ENCODE data around the gene CNN2.

Gene CNN2

GRCh38 chr19:1026783-1027649 is 608 bp downstream of the CNN2 start:
- DNase-seq (ENCODE audit: low spot score): no peak

- peak; percentile 16 for DNase-seq (ENCODE audit: low spot score)
These were observed 1.2 kb downstream of the CNN2 start for GRCh38 chr19:1027650-1028061.

GRCh38 chr19:1028062-1028926 is 1.9 kb downstream of the CNN2 start:
- DNase-seq (ENCODE audit: low spot score): peak; percentile 75

- DNase-seq (ENCODE audit: low spot score): no peak
These were observed 6.0 kb downstream of the CNN2 start for GRCh38 chr19:1032264-1032867.

- no peak for DNase-seq (ENCODE audit: low spot score)
These were observed 9.7 kb downstream of the CNN2 start for GRCh38 chr19:1035998-1036621.

- DNase-seq (ENCODE audit: low spot score): no peak
These were observed 11.2 kb downstream of the CNN2 start for GRCh38 chr19:1037621-1038064.

GRCh38 chr19:1038978-1039645 is 12.7 kb downstream of the CNN2 start:
- DNase-seq (ENCODE audit: low spot score): no peak

- peak; percentile 99 for DNase-seq (ENCODE audit: low spot score)
These were observed 13.5 kb downstream of the CNN2 start, which contains the start of gene ABCA7 for GRCh38 chr19:1039646-1040475. TSS of gene ABCA7 (plus strand) at chr19:1040107. CDS start at chr19:1041362, 1,255 bp downstream.

- DNase-seq (ENCODE audit: low spot score): peak; percentile 88
These were observed 14.3 kb downstream of the CNN2 start for GRCh38 chr19:1040476-1041271.

GRCh38 chr19:1041272-1041834 is 14.9 kb downstream of the CNN2 start:
- DNase-seq (ENCODE audit: low spot score): no peak

- DNase-seq (ENCODE audit: low spot score): no peak
These were observed 15.7 kb downstream of the CNN2 start for GRCh38 chr19:1041835-1042685.

- DNase-seq (ENCODE audit: low spot score): no peak
These were observed 16.5 kb downstream of the CNN2 start for GRCh38 chr19:1042689-1043511.

- no peak for DNase-seq (ENCODE audit: low spot score)
These were observed 18.8 kb downstream of the CNN2 start for GRCh38 chr19:1045247-1045603.

GRCh38 chr19:1046117-1046626 is 19.8 kb downstream of the CNN2 start:
- no peak for DNase-seq (ENCODE audit: low spot score)

GRCh38 chr19:1046836-1047695 is 20.7 kb downstream of the CNN2 start:
- DNase-seq (ENCODE audit: low spot score): no peak

- DNase-seq (ENCODE audit: low spot score): no peak
These were observed 21.3 kb downstream of the CNN2 start for GRCh38 chr19:1047696-1048147.

Measured in LoVo (cell line).